ENCODE results near the gene U2AF1L4.

DNA sequence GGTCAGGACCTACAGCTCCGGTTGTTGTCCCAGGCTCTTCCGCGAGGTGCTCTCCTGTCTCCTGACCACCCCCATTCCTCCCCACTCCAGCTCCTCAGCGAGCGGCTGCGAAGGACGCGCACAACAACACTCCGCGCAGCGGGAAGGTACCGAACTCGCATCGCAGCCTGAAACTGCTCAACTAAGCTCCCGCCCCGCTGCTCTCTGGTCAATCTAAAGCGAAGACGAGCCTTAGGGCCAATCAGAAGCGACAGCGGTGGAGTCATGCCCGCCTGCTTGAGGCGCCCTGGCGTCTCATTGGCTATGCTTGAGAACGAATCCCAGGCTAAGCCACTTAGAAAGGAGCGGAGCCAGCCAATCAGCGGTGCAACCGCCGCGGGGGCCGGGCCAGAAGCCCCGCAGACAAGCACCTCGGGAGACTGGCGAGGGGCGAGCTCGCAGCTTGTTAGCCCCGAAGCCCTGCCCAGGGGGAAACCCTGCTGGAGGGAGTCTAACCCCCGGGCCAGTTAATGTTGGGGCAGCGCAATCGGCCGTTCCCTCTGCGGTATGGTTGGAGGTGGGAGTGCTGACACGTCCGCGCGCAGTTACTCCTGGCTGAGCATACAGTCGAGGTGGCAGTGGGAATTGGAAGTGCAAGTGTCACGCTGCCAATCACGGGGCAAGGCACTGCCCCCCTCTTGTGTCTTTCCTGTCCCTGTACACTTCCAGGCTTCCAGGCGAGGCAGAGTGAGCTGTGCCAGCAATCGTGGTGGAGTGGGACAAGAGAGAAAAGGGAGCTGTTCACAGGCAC, 42.8 kb downstream of the U2AF1L4 start:
- TF ChIP-seq, protein P1, sequence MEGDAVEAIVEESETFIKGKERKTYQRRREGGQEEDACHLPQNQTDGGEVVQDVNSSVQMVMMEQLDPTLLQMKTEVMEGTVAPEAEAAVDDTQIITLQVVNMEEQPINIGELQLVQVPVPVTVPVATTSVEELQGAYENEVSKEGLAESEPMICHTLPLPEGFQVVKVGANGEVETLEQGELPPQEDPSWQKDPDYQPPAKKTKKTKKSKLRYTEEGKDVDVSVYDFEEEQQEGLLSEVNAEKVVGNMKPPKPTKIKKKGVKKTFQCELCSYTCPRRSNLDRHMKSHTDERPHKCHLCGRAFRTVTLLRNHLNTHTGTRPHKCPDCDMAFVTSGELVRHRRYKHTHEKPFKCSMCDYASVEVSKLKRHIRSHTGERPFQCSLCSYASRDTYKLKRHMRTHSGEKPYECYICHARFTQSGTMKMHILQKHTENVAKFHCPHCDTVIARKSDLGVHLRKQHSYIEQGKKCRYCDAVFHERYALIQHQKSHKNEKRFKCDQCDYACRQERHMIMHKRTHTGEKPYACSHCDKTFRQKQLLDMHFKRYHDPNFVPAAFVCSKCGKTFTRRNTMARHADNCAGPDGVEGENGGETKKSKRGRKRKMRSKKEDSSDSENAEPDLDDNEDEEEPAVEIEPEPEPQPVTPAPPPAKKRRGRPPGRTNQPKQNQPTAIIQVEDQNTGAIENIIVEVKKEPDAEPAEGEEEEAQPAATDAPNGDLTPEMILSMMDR (IDR thresholded peaks at IDR 0.05; ENCODE audit: low read depth, low read length, poor library complexity, severe bottlenecking) = no peak
- TF ChIP-seq EZH2phosphoT487 (IDR thresholded peaks at IDR 0.05; ENCODE audit: borderline replicate concordance, low read length) = no peak
